Neural cell (in vitro differentiated cells): ENCODE data around the gene CADM1. TPM values are rescaled to one million over a fixed set of nuclear protein-coding genes. Genes with fewer than 3 reads are reported as not detected.

ENCODE experiments used
- H2AFZ ChIP-seq: fragments of 200-600, 300-800 bp; sonication (generic), shearing (Covaris generic); 2 replicates; pipeline ENCODE4 v1.6.0; 2014; ENCODE audit warnings: low read depth, mild to moderate bottlenecking, antibody characterized with exemption, low read length, moderate library complexity
- H3F3A ChIP-seq: fragments of 200-600 bp; shearing (Covaris generic); 2 replicates; pipeline ENCODE4 v1.6.1; 2016; ENCODE audit warnings: mild to moderate bottlenecking, moderate library complexity, mixed read lengths, antibody characterized with exemption, low read length; ENCODE audit not compliant: insufficient read depth, poor library complexity, severe bottlenecking
- H3K27ac ChIP-seq: fragments of 200-600, 300-800 bp; sonication (generic), shearing (Covaris generic); 2 replicates; pipeline ENCODE4 v1.5.1; 2014; ENCODE audit warnings: mild to moderate bottlenecking, low read length, moderate library complexity
- H3K27me3 ChIP-seq: fragments of 300-800, 200-600 bp; sonication (generic), shearing (Covaris generic); 2 replicates; pipeline ENCODE4 v1.6.0; 2014; ENCODE audit warnings: mild to moderate bottlenecking, low read depth, low read length, moderate library complexity; ENCODE audit not compliant: insufficient read depth
- H3K36me3 ChIP-seq: fragments of 300-800, 200-600 bp; sonication (generic), shearing (Covaris generic); 2 replicates; pipeline ENCODE4 v1.5.1; 2014; ENCODE audit warnings: mild to moderate bottlenecking, antibody characterized with exemption, low read length, moderate library complexity; ENCODE audit not compliant: insufficient read depth
- H3K4me2 ChIP-seq: fragments of 300-800, 200-600 bp; sonication (generic), shearing (Covaris generic); 2 replicates; pipeline ENCODE4 v1.6.0; 2014; ENCODE audit warnings: mild to moderate bottlenecking, low read length
- H3K4me3 ChIP-seq: fragments of 300-800, 200-600 bp; sonication (generic), shearing (Covaris generic); 2 replicates; pipeline ENCODE4 v1.5.1; 2014; ENCODE audit warnings: mild to moderate bottlenecking, low read length, moderate library complexity
- H3K79me2 ChIP-seq: fragments of 200-600 bp; shearing (Covaris generic); replicated peaks from 2 replicates; pipeline ENCODE4 v1.6.0; 2014; ENCODE audit warnings: mild to moderate bottlenecking, low read length, moderate library complexity; ENCODE audit not compliant: insufficient read depth
- H3K9ac ChIP-seq: fragments of 300-800, 200-600 bp; sonication (generic), shearing (Covaris generic); 2 replicates; pipeline ENCODE4 v1.6.1; 2016; ENCODE audit warnings: mild to moderate bottlenecking, low read length, mixed read lengths
- H3K9me2 ChIP-seq: fragments of 200-600 bp; shearing (Covaris generic); 2 replicates; pipeline ENCODE4 v1.6.1; 2016; ENCODE audit warnings: mild to moderate bottlenecking, low read length, mixed read lengths; ENCODE audit not compliant: insufficient read depth
- H3K9me3 ChIP-seq: fragments of 200-600, 300-800 bp; sonication (generic), shearing (Covaris generic); 2 replicates; pipeline ENCODE4 v1.6.1; 2016; ENCODE audit warnings: mild to moderate bottlenecking, mixed run types, low read length, moderate library complexity, mixed read lengths
- H4K20me1 ChIP-seq: fragments of 200-600 bp; shearing (Covaris generic); 2 replicates; pipeline ENCODE4 v1.6.1; 2016; ENCODE audit warnings: mild to moderate bottlenecking, mixed run types; ENCODE audit not compliant: insufficient read depth
- CTCF ChIP-seq: fragments of 450-650 bp; IDR thresholded peaks from 2 replicates; pipeline ENCODE4 v1.5.1; 2014; ENCODE audit warnings: antibody characterized with exemption, mild to moderate bottlenecking, moderate library complexity; ENCODE audit not compliant: poor library complexity, severe bottlenecking
- EP300 ChIP-seq: fragments of 450-650 bp; conservative IDR thresholded peaks from 2 replicates; pipeline ENCODE4 v1.6.1; 2014; ENCODE audit warnings: antibody characterized with exemption, mild to moderate bottlenecking, moderate library complexity; ENCODE audit not compliant: poor library complexity, severe bottlenecking
- EZH2 ChIP-seq: fragments of 200-600, 300-800 bp; shearing (Covaris generic), sonication (generic); IDR thresholded peaks from 2 replicates; pipeline ENCODE4 v1.6.1; 2014; ENCODE audit warnings: antibody characterized with exemption, low read length, borderline replicate concordance, mild to moderate bottlenecking; ENCODE audit not compliant: insufficient read depth, poor library complexity, severe bottlenecking
- MXI1 ChIP-seq: fragments of 450-650 bp; conservative IDR thresholded peaks from 2 replicates; pipeline ENCODE4 v1.6.1; 2014; ENCODE audit warnings: antibody characterized with exemption, mild to moderate bottlenecking; ENCODE audit not compliant: poor library complexity, severe bottlenecking
- POLR2AphosphoS5 ChIP-seq: IDR thresholded peaks from 2 replicates; pipeline ENCODE4 v1.6.1; 2012
- RAD21 ChIP-seq: fragments of 450-650 bp; conservative IDR thresholded peaks from 2 replicates; pipeline ENCODE4 v1.6.1; 2014; ENCODE audit warnings: antibody characterized with exemption, mild to moderate bottlenecking, moderate library complexity
- REST ChIP-seq: IDR thresholded peaks from 2 replicates; pipeline ENCODE4 v1.6.1; 2012; ENCODE audit warnings: borderline replicate concordance
- SMC3 ChIP-seq: fragments of 450-650 bp; conservative IDR thresholded peaks from 2 replicates; pipeline ENCODE4 v1.6.1; 2014; ENCODE audit warnings: antibody characterized with exemption, mild to moderate bottlenecking, moderate library complexity; ENCODE audit not compliant: poor library complexity
- TAF1 ChIP-seq: IDR thresholded peaks from 2 replicates; pipeline ENCODE4 v1.6.1; 2012; ENCODE audit warnings: low read depth
- polyA plus RNA-seq: library from polyadenylated mRNA; depleted of rRNA; stranded (reverse); fragments of >200 nt; gene quantifications from 2 replicates; pipeline ENCODE4 v1.2.3, GENCODE V29; 2014

Gene CADM1
- polyA plus RNA-seq, 1 donor from 2014 or later = 92.1 TPM

GRCh38 chr11:115141231-115142114 is 362.7 kb downstream of the CADM1 start:
- no peaks in the 10 kb centered on the region for H3K27me3 ChIP-seq
- H3F3A ChIP-seq = no peaks in the 10 kb centered on the region
- H3K9me2 ChIP-seq = no peaks in the 10 kb centered on the region
- H4K20me1 ChIP-seq = no peaks in the 10 kb centered on the region
- no peak overlapping the region for H3K4me3 ChIP-seq
- no peaks in the 10 kb centered on the region for H3K79me2 ChIP-seq
- H3K4me2 ChIP-seq = no peak overlapping the region
- no peaks in the 10 kb centered on the region for H3K36me3 ChIP-seq
- H2AFZ ChIP-seq = no peak overlapping the region
- H3K9me3 ChIP-seq = no peaks in the 10 kb centered on the region
- no peak overlapping the region for H3K9ac ChIP-seq
- no peak for TF ChIP-seq TAF1
- TF ChIP-seq REST = no peak
- no peak for TF ChIP-seq CTCF
- no peak for TF ChIP-seq EZH2
- TF ChIP-seq MXI1 = no peak
- TF ChIP-seq SMC3 = no peak
- TF ChIP-seq RAD21 = no peak
- TF ChIP-seq POLR2AphosphoS5 = no peak
- no peak for TF ChIP-seq EP300
- no peak overlapping the region for H3K27ac ChIP-seq

- Histone ChIP-seq H2AFZ (no peak overlapping the region), H3K9ac (no peak overlapping the region), H3K4me2 (no peak overlapping the region), H3K4me3 (no peak overlapping the region), H3K27ac (no peak overlapping the region), H3K9me2 (no peaks in the 10 kb centered on the region), H3K9me3 (no peaks in the 10 kb centered on the region), H4K20me1 (no peaks in the 10 kb centered on the region), H3K27me3 (no peaks in the 10 kb centered on the region), H3K79me2 (no peaks in the 10 kb centered on the region), H3K36me3 (no peaks in the 10 kb centered on the region), H3F3A (no peaks in the 10 kb centered on the region)
- no peak for TF ChIP-seq EP300
Measured at GRCh38 chr11:115135936-115136335, 368.3 kb downstream of the CADM1 start.
